ENCODE results near the gene RAPGEF3. TPM values are rescaled to one million over a fixed set of nuclear protein-coding genes. Genes with fewer than 3 reads are reported as not detected.

Gene RAPGEF3
- polyA plus RNA-seq, 1 experiment: 2.4 TPM

DNA sequence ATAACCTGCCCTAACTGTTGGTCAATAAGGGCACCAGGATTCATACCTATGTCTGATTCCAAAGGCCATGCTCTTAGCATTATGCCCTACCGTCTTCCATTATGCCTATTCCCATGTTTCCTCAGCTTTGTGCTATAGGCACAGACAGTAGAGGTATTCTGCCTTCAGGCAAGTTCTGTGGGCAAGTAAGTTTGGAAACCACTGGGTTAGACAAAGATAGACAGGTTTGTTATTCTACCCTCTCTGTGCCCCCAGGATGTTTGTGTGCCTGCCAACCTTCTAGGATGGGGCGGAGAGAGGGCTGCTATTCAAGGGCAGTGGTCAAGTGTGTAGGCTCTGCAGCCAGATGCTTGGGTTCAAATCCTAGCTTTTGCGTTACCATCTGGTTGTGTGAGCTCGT lies 4.6 kb downstream of the RAPGEF3 start:
- TF ChIP-seq, protein P1, sequence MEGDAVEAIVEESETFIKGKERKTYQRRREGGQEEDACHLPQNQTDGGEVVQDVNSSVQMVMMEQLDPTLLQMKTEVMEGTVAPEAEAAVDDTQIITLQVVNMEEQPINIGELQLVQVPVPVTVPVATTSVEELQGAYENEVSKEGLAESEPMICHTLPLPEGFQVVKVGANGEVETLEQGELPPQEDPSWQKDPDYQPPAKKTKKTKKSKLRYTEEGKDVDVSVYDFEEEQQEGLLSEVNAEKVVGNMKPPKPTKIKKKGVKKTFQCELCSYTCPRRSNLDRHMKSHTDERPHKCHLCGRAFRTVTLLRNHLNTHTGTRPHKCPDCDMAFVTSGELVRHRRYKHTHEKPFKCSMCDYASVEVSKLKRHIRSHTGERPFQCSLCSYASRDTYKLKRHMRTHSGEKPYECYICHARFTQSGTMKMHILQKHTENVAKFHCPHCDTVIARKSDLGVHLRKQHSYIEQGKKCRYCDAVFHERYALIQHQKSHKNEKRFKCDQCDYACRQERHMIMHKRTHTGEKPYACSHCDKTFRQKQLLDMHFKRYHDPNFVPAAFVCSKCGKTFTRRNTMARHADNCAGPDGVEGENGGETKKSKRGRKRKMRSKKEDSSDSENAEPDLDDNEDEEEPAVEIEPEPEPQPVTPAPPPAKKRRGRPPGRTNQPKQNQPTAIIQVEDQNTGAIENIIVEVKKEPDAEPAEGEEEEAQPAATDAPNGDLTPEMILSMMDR (IDR thresholded peaks at IDR 0.05; ENCODE audit: insufficient read depth, low read depth, low read length): no peak
- CTCF ChIA-PET: interaction anchor here (1.3 to 9.5 kb wide), 4 partner anchors 11 to 39 kb away, joined by 5 to 107 read pairs (median 52); no protein-coding TSS in a partner anchor
- POLR2A ChIA-PET: no interaction called here
- no peak for DNase-seq (ENCODE audit: low read depth)
- Histone ChIP-seq H3K4me3 (ENCODE audit: low read depth, low read length) (no peak overlapping the region), H3K36me3 (ENCODE audit: control insufficient read depth, insufficient read depth, low read length) (no peaks in the 10 kb centered on the region), H3K27me3 (ENCODE audit: control insufficient read depth, insufficient read depth, low read length) (no peaks in the 10 kb centered on the region)

DNA sequence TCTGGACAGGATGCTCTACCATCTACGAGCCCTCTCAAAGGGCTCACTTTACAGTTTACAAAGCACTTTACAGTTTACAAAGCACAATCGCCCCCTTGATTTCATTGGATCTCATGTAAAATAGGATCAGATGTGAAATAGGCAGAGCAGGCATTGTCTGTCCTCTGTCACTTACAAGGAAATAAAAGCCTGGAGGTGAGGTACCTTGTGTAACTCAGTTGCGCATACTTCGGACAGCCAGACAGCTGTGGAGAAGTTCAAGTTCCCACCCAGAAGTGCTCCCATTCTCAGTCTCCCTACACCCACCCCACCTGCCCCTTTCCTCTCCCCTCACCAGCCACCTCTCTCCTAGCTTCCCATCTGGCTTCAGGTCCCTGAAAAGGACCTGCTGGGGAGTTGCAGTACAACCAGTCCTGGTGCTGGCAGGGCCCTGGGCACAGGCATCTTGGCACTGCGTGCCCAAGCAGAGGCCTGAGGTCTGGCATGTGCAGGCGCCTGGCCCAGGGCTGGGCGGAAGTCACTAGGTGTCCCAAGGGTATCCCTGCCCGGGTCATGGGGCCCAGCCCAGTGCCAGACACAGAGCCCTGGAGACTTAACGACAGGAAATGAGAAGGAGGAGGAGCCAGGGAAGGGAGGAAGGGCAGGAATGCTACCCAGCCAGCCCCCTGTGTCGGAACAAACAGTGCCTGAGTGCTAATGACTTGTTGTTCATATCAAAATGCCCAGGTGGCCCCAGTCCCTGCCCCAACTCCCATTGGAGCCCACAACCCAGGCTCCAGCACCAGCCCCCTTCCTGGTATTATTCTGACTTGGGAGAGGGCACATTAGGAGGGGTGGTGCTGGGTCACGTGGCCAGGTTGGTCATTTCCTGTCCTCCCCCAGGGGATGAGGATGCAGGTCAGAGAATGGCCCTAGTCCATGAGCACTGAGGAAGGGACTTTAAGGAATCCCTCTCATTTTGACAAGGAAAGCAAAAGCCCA lies 5.4 kb downstream of the RAPGEF3 start:
- DNase-seq (ENCODE audit: low read depth): no peak
- H3K4me3 ChIP-seq (ENCODE audit: low read depth, low read length): no peak overlapping the region
- ChIA-PET CTCF (interaction anchor here (1.3 to 9.5 kb wide), 5 partner anchors 11 to 85 kb away, joined by 5 to 107 read pairs (median 22); no protein-coding TSS in a partner anchor), POLR2A (no interaction called here)
- H3K36me3 ChIP-seq (ENCODE audit: control insufficient read depth, insufficient read depth, low read length): no peaks in the 10 kb centered on the region
- H3K27me3 ChIP-seq (ENCODE audit: control insufficient read depth, insufficient read depth, low read length): no peaks in the 10 kb centered on the region
- TF ChIP-seq, protein P1 (IDR thresholded peaks at IDR 0.05; ENCODE audit: insufficient read depth, low read depth, low read length): no peak

DNA sequence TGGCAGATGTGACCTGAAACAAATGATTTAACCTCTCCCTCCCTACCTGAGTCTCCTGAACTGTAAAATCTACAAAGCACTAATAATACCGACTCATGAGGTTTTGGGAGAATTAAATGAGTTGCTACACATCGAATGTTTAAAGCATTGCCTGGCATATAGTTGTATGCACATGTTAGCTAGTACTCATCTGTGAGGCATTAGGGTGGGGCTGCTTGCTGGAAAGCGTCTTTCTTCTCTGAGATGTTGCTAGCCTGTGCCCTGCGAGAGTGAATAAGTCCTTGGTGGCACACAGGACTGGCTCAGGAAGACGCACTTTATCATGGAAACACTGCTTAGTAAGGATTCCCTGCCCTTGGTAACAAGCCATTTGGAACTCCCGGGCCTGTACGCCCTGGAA lies 6.1 kb downstream of the RAPGEF3 start:
- Histone ChIP-seq H3K27me3 (ENCODE audit: control insufficient read depth, insufficient read depth, low read length) (0 out of 2 replicates have a peak, but pooled peaks cover 1% of the 10 kb centered on the region), H3K4me3 (ENCODE audit: low read depth, low read length) (no peak overlapping the region), H3K36me3 (ENCODE audit: control insufficient read depth, insufficient read depth, low read length) (no peaks in the 10 kb centered on the region)
- no peak for DNase-seq (ENCODE audit: low read depth)
- CTCF ChIA-PET: interaction anchor here (1.8 to 9.5 kb wide), 5 partner anchors 10 to 86 kb away, joined by 4 to 107 read pairs (median 12); no protein-coding TSS in a partner anchor
- POLR2A ChIA-PET: no interaction called here
- TF ChIP-seq, protein P1 (IDR thresholded peaks at IDR 0.05; ENCODE audit: insufficient read depth, low read depth, low read length): no peak

DNA sequence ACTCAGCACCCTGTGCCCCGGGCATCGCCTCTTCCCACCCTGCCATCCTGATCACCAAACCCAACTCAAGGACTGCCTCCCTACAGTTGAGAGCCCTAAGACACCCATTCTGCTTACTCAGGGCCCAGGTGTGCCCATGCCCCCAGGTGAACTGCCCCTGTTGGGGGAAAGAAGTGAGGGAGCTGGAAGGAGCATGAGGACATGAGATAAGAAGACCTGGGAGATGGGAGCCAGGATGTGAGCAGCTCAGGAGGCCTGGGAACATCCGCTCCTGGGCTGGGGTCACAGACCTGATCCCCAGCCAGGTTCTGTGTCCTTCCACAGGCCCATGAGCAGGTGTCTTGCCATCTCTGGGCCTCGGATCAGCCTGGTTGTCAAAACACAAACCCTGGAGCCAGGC lies 6.6 kb downstream of the RAPGEF3 start:
- Histone ChIP-seq H3K4me3 (ENCODE audit: low read depth, low read length) (no peak overlapping the region), H3K27me3 (ENCODE audit: control insufficient read depth, insufficient read depth, low read length) (0 out of 2 replicates have a peak, but pooled peaks cover 1% of the 10 kb centered on the region), H3K36me3 (ENCODE audit: control insufficient read depth, insufficient read depth, low read length) (no peaks in the 10 kb centered on the region)
- ChIA-PET CTCF (interaction anchor here (1.8 to 9.5 kb wide), 5 partner anchors 9 to 86 kb away, joined by 4 to 107 read pairs (median 12); no protein-coding TSS in a partner anchor), POLR2A (no interaction called here)
- no peak for DNase-seq (ENCODE audit: low read depth)
- TF ChIP-seq, protein P1 (IDR thresholded peaks at IDR 0.05; ENCODE audit: insufficient read depth, low read depth, low read length): no peak

DNA sequence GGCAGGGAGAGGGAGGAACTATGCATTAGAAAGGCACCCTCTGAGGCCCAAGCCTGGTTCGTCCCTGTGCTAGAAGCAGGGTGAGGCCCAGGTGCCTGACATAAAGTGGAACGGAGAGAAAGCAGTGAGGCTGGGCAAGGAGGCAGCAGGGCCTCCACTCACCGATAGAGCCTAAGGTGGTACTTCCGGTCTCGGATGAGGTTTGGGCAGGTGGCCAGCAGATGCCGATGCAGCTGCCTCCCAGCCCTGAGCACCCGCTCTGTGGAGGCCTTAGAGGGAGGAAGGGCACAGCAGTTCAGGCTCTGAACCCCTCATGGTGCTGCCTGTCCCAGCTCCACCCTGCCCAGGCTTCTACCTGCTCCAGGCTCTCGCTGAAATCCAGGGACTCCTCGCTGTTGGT lies 7.1 kb downstream of the RAPGEF3 start:
- TF ChIP-seq, protein P1 (IDR thresholded peaks at IDR 0.05; ENCODE audit: insufficient read depth, low read depth, low read length): no peak
- H3K4me3 ChIP-seq (ENCODE audit: low read depth, low read length): no peak overlapping the region
- 0 out of 2 replicates have a peak, but pooled peaks cover 1% of the 10 kb centered on the region for H3K27me3 ChIP-seq (ENCODE audit: control insufficient read depth, insufficient read depth, low read length)
- POLR2A ChIA-PET: no interaction called here
- no peak for DNase-seq (ENCODE audit: low read depth)
- no peaks in the 10 kb centered on the region for H3K36me3 ChIP-seq (ENCODE audit: control insufficient read depth, insufficient read depth, low read length)
- CTCF ChIA-PET: interaction anchor here (1.8 to 9.5 kb wide), 5 partner anchors 9 to 87 kb away, joined by 4 to 107 read pairs (median 12); no protein-coding TSS in a partner anchor
